CD1c-positive myeloid dendritic cell (primary cell): Measurements from ENCODE around the gene SLC41A1.
A peak's percentile ranks its signal among the peaks of the same experiment; 100 is the strongest.

Source experiments
- DNase-seq: peaks from one replicate; pipeline ENCODE4 v3.0.0-alpha.2; 2016; ENCODE audit errors: extremely low spot score

SLC41A1 gene

DNA sequence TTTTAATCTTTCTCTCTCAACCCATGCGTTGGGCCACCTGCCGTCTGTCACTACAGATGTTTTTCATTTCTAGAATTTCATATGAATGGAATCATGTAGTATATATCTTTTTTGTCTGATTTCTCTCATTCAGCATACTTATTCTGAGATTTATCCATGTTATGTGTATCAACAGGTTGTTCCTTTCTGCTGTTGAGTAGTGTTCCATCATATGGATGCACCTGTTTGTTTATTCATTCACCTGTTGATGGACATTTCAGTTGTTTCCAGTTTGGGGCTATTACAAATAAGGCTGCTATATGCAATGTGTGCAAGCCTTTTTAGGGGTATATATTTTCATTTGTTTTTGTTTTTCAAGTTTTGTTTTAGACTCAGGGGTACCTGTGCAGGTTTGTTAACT, 9.4 kb upstream of the SLC41A1 start:
- DNase-seq = no peak

DNA sequence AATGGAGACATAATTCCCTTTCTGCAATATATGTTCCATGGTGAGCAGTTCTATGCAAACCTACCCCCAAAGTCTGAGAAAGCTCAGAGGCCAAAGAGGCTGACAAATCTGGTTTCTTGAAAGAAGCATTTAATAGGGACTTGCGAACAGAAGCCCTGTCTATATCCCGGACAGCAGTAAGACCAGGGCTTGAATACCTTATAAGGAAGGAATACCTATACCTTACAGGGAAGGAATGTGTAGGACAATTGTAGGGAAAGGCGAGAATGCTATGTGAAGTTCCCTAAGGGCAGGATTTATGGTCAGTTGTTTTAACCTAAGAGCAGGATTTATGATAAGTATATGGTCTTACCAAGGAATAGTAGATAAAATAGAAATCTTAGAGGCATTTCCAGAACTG, 5.0 kb upstream of the SLC41A1 start:
- no peak for DNase-seq

GRCh38 chr1:205817364-205817763, 4.4 kb upstream of the SLC41A1 start:
- DNase-seq = no peak

DNA sequence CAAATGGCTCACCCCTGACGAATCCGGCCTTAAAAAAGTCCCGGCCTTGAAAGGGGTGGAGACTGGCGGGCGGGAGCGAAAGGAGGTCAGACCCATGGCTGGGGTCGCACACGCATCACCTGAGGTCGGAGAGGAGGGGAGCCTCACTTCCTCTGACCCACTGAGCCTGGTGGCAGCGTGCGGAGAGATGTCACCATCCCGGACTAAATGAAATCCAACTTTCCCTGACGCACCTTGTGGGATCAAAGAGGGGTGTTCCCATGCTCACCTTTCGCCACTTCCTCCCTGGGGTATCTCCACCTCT, 709 bp upstream of the SLC41A1 start:
- DNase-seq = no peak

- DNase-seq = no peak
Measured at GRCh38 chr1:205812271-205812877, 624 bp downstream of the SLC41A1 start.

DNA sequence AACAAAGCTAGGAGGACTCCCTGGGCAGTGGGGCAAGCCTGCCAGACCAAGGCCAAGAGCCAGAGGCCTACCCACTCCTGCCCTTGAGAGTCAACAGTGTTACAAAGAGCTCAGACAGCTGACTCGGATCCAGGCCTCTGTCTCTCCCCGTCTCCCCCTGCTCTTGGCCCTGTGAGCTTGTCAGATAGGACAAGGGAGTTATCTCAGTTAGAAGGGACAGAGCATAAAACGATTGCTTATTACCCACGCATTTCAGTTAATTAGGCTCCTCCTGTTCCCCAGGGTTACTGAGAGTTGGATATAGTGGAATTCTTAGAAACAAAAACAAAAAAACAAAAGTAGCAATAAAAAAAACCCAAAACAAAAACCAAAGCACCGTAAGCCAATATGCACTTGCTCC, 1.3 kb downstream of the SLC41A1 start:
- no peak for DNase-seq

- DNase-seq = no peak
Measured at GRCh38 chr1:205810448-205811157, 2.4 kb downstream of the SLC41A1 start.

GRCh38 chr1:205809942-205810345, 3.1 kb downstream of the SLC41A1 start:
- DNase-seq = no peak

GRCh38 chr1:205809469-205809868, 3.5 kb downstream of the SLC41A1 start:
- DNase-seq = no peak

GRCh38 chr1:205805082-205805711, 7.8 kb downstream of the SLC41A1 start:
- peak; percentile 15 for DNase-seq

DNA sequence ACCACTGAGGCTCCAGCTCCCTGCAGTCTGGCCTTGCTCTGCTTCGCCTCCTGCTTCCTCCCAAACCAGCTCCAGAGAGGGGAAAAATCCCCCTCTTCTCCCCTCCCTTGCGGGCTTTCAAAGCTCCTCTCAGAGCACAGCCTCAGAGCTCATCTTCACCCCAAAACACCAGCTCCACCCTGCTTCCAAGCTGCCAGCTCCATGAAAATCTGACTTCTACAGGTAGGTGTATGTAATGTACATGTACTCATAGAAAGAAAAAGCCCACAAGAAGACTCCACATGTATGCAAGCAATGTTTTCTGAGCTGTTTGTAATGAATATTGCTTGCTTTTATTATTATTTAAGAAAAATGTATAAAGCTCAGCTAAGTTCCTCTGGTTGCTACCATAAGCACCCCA, 8.4 kb downstream of the SLC41A1 start:
- DNase-seq = no peak

- no peak for DNase-seq
Measured at GRCh38 chr1:205803986-205804385, 9.0 kb downstream of the SLC41A1 start.

- no peak for DNase-seq
Measured at GRCh38 chr1:205802060-205802459, 10.9 kb downstream of the SLC41A1 start.

GRCh38 chr1:205800981-205801703, 11.9 kb downstream of the SLC41A1 start:
- no peak for DNase-seq

DNA sequence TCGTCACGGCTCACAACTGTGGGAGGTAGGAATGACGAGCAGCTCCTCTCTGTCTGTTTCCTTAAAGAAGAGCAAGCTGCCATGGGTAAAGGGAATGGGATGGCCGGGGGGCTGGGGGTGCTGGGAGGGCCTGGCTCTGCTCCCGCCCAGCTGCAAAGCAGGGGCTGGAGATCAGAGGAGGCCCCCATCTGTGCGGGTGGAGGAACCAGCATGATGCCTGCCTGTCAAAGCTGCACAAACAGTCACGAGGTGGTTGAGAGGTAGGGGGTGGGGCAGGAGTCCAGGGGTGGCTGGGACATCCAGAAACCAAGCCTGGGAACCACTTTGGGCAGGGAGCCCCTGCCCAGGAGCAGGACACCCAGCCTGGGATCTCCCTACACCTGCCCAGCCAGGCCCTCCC, 12.6 kb downstream of the SLC41A1 start:
- no peak for DNase-seq

GRCh38 chr1:205798577-205798976, 14.4 kb downstream of the SLC41A1 start:
- no peak for DNase-seq

DNA sequence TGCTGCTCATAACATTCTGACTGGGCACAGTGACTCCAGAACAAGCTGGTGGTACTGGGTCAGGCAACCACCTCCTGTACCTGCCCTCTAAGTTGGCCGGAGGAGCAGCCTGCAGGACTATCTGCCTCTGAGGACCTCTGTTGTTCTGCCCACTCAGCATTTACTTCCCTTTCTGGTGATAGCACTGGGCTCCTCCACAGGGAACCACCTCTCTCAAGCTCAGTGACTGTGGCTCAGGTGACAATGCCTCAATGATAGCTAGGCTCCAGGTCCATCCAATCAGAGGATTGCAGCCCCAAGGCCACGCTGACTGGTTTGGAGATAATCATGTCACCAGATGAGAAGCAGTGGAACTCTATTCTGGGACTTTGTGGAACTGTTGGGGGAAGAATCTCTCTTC, 15.8 kb downstream of the SLC41A1 start:
- DNase-seq = no peak

DNA sequence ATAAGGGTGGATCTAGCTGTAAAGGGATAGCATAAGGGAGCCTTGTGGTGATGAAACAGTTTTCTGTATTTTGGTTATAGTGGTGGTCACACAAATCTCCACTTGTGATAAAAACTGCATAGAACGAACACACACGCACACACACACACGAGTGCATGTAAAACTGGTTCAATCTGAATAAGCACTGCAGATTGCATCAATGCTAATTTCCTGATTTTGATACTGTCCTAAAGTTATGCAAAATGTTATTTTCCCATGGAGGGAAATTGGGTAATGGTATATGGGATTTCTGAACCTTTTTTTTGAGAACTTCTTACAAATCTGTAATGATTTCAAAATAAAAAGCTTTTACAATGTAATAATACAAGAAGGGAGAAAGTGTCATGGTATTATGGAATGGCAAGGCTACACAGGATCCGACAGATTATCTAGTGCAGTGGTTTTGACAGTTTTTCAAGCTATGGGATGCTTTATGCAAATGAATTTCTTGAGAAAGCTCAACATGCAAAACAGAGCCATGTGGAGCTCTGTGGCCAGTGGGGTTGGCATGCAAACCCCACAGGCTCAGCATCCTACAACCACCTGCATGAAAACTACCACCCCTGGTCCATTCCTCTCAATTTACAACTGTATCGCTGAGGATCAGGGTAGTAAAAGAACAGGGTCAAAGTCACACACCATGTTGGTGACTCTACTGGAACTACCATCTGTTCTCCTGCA, 18.8 kb downstream of the SLC41A1 start:
- DNase-seq = peak; percentile 21

DNA sequence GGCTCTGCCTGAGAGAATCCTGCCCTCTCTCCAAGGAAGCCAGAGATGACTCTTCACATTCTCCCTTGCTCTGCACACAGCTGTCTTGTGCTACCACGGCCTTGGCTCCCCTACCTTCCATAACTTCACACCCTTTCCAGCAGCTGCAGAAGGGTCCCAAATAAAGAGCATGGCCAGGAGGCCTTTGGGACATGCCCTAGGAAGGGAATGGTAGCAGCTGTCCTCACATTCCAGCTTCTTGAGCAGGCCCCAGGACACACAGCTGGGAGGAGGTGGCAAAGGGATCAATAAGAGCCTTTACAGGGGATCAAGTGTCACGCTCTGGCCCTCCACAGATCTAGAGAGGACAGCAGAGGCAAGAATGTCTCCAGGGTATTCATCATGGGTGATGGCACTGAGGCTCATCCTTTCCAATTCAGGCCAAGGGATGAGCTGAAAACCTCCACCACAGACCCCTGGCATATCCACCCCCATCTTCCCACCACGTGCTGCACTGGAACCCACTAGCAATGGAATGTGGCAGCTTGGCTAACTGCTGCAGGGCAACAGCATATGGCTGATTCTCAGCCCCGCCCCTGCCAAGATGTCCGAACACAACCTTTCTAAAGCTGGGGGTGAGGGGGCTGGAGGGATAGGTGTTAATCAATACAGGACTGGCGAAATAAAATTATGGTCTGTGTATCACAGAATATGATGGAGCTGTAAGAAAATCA, 19.9 kb downstream of the SLC41A1 start:
- no peak for DNase-seq

GRCh38 chr1:205792481-205792881, 20.5 kb downstream of the SLC41A1 start:
- DNase-seq = no peak

DNA sequence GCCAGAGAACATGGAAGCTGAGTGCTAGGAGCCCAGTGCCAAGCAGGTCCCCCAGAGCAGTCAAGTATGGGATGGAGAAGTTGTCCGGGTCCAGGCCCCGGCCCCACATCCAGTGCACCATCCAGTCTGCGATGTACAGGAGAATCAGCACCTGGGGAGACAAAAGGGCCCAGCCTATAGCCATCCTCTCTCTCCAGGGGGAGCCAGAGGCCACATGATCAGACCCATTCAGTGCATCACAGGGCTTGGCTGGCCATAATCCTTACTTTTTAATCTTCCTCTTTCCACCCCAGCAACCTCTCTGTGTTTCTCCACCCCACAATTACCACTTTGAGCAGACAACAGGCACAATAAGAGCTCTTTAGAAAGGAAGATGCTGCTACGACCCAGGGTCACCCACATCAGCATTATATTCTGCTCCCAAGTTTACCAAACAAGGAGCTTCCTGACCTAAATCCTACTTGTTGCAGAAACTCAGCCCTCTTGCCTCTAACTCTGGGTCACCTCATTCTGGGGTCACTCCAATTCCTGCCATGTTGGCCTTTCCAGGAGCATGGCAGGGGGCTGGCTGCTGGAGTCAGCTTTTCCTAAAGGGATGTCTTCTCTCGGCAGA, 21.3 kb downstream of the SLC41A1 start:
- peak; percentile 64 for DNase-seq
